Lower leg skin (tissue), 4 donors: ENCODE measurements around the gene ADARB2. TPM values are rescaled to one million over a fixed set of nuclear protein-coding genes. Genes with fewer than 3 reads are reported as not detected.

Experiments used
- DNase-seq, 2 donors: peaks; one replicate each; pipeline ENCODE4 v3.0.0-alpha.2; 2019; ENCODE audit warnings: low spot score in 2 of 2
- H3K4me3 ChIP-seq: fragments of 200-600 bp; sonication (generic); 2 replicates; pipeline ENCODE4 v1.5.1; 2017; ENCODE audit warnings: mild to moderate bottlenecking, low read depth; ENCODE audit not compliant: poor library complexity, severe bottlenecking
- POLR2A ChIP-seq, 2 donors: fragments of 450-650 bp; IDR thresholded peaks; one replicate each; pipeline ENCODE4 v1.6.1; 2016 to 2017; ENCODE audit warnings: antibody characterized with exemption in 2 of 2, mild to moderate bottlenecking in 1 of 2, moderate library complexity in 1 of 2
- WGBS, 2 donors: methylation state at CpG; one replicate each; pipeline ENCODE4 v1.1.5; 2018; 5-methylcytosine and 5-hydroxymethylcytosine counted together
- intact Hi-C: fragments of 100-400 bp; cut with DNase I; formaldehyde crosslinking; loops from one replicate; pipeline ENCODE4 v1.15.0; 2023; ENCODE audit warnings: low total_unique reads
- total RNA-seq, 4 donors: library from RNA; depleted of rRNA; stranded (reverse); fragments of >200 nt; gene quantifications; one replicate each; pipeline ENCODE4 v1.1.0, GENCODE V29; 2016
- TF ChIP-seq, protein P1 (sequence below), 3 donors: fragments of 450-650 bp; IDR thresholded peaks; one replicate each; pipeline ENCODE4 v1.5.1; 2016; ENCODE audit warnings: antibody characterized with exemption in 3 of 3, mild to moderate bottlenecking in 3 of 3, moderate library complexity in 2 of 3

The ADARB2 gene
- total RNA-seq, 4 donors from 2014 or later: 0.72 to 3.6 (median 1.8) TPM

DNA sequence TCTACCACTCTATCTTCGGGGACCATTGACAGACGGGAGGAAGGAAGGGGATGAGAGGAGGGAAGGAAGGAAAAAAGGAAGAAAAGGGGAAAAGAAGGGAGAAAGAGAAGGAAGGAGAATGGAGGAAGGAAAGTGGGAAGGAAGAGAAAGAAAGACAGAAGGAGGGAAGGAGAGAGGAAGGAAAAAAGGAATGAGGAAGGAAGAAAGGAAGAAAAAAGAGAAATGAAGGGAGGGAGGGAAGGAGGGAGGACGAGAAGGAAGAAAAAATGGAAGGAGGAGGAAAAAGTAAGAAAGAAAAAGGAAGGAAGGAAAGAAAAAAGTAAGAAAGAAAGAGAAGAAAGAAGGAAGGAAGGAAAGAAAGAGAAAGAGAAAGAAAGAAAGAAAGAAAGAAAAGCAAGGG, 128.9 kb downstream of the ADARB2 start:
- whole genome bisulfite sequencing, 2 donors: 46 to 66% methylated on average over 3 of the region's 3 CpGs
- TF ChIP-seq, protein P1, sequence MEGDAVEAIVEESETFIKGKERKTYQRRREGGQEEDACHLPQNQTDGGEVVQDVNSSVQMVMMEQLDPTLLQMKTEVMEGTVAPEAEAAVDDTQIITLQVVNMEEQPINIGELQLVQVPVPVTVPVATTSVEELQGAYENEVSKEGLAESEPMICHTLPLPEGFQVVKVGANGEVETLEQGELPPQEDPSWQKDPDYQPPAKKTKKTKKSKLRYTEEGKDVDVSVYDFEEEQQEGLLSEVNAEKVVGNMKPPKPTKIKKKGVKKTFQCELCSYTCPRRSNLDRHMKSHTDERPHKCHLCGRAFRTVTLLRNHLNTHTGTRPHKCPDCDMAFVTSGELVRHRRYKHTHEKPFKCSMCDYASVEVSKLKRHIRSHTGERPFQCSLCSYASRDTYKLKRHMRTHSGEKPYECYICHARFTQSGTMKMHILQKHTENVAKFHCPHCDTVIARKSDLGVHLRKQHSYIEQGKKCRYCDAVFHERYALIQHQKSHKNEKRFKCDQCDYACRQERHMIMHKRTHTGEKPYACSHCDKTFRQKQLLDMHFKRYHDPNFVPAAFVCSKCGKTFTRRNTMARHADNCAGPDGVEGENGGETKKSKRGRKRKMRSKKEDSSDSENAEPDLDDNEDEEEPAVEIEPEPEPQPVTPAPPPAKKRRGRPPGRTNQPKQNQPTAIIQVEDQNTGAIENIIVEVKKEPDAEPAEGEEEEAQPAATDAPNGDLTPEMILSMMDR (IDR thresholded peaks at IDR 0.05): no peak
- no peak for TF ChIP-seq POLR2A (IDR thresholded peaks at IDR 0.05)
- intact Hi-C loops: no loop called here

DNA sequence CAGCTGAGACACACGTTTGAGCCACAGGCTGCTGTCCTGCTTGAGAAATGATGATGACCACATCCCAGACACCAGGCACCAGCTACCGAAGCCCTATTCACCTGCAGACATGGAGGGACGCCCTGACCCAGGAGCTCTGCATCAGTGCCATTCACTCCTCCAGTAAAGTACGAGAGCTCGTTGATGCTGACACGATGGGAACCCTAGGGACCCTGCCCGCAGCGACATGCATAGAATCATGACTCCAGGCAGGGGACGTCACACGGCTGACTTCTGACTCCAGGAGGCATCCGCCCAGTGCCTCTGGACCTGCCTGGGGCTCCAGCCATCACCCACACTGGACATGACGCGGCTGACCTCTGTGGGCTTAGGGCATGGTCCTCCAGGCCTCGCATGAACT, 129.9 kb downstream of the ADARB2 start:
- 94% methylated on average over 14 of the region's 14 CpGs for WGBS, 2 donors
- peak in 1 of 2 donors; percentile 75 for DNase-seq
- no peak overlapping the region for H3K4me3 ChIP-seq
- intact Hi-C loops: no loop called here
- TF ChIP-seq, protein P1 (IDR thresholded peaks at IDR 0.05): no peak
- no peak for TF ChIP-seq POLR2A (IDR thresholded peaks at IDR 0.05)

More for the DNA sequence above, 128.9 kb downstream of the ADARB2 start:
- H3K4me3 ChIP-seq: no peak overlapping the region
- no peak for DNase-seq

DNA sequence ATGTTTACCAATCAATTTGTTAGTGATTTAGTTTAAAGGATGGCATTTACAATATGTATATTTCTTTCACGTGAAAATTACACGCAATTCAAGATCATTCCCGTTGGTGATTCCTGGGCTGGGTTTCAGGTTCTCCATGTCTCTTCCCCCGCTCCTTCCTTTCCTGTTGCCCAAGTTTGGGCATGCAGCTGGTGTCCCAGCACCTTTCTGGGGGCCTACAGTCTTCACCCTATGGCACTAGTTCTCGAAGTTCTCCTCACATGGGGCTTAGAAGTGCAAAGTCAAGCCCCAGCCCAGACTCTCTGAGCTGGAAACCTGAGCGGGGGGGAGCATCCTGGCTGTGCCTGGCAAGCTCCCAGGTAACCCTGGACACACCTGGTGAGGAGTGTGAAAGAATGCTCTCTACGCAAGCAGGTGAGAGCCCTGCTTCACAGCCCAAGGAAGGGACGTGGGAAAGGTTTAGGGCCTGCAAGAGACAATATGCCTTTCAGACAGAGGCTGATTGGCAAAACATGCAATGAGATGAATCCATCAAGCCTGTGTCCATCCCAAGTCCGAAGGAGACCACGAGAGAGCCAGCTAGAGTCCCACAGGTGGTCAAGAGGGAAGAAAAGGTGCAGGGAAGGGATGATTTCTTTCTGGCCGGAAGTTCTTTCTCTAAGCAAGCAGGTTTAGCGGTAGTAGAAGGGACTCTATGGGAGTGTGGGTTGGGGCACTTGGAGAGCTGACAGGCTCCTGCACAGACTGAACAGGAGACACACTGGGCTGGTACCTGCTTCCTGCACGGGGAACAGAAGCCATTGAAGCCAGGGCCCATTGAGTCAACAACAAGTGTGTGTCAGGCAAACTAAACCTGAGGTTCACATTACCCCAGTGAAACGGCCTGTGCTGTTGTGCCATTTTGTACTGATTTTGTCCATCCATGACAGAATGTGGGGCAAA, 131.1 kb downstream of the ADARB2 start:
- 78 to 86% methylated on average over 14 of the region's 14 CpGs for WGBS, 2 donors

DNA sequence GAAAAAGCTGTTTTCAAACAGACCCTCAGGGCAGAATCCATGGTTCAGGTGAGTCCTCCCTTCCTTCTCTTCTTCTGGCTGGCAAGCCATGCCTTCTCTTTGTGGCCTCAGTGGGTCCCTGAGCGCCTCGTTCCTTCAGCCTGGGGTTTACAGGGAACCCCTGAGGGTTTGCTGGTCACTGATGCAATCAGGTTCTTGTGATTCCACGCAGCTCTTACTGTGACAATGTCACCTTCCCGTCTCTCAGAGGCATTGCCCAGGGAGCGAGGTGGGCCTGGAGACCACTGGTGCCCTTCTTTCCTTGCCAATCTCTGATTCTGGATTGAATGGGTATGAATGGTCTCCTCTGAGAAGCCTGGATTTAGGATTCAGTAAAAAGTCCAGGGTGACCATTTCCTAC, 132.2 kb downstream of the ADARB2 start:
- intact Hi-C loops: no loop called here
- 91 to 95% methylated on average over 5 of the region's 5 CpGs for WGBS, 2 donors
- TF ChIP-seq POLR2A (IDR thresholded peaks at IDR 0.05): no peak
- TF ChIP-seq, protein P1 (IDR thresholded peaks at IDR 0.05): no peak
- peak in 1 of 2 donors; percentile 31 for DNase-seq
- H3K4me3 ChIP-seq: no peak overlapping the region

More for the DNA sequence above, 131.1 kb downstream of the ADARB2 start:
- intact Hi-C loops: no loop called here
- TF ChIP-seq POLR2A (IDR thresholded peaks at IDR 0.05): no peak
- TF ChIP-seq, protein P1 (IDR thresholded peaks at IDR 0.05): no peak
- H3K4me3 ChIP-seq: no peak overlapping the region
- DNase-seq: peak in 1 of 2 donors; percentile 62

DNA sequence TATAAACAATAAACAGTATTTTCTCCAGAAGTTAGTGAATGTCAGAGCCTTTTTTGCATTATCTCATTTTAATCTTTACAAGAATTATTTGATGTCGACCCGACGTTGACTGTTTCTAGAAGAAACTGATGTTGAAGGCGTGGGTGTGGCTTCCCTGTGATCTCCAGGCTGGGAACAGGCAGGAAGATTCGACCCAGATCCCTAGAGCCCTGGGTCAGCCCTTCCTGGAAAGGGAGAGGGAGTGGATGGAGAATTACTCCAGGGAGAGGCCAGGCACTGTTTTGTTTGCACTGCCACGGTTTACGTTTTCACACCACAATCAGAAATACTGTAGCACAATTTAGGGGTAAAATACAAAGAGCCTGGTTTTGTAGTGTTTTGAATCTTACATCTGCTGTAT, 133.1 kb downstream of the ADARB2 start:
- TF ChIP-seq, protein P1 (IDR thresholded peaks at IDR 0.05): no peak
- no peak for TF ChIP-seq POLR2A (IDR thresholded peaks at IDR 0.05)
- intact Hi-C loops: no loop called here
- no peak overlapping the region for H3K4me3 ChIP-seq
- WGBS, 2 donors: 25 to 40% methylated on average over 7 of the region's 7 CpGs
- peak in 1 of 2 donors; percentile 28 for DNase-seq
